ENCODE results near the gene COL4A5.

Gene COL4A5

GRCh38 chrX:108557580-108557979 lies 117.9 kb downstream of the COL4A5 start:
- Histone ChIP-seq H3K4me1 (ENCODE audit: control insufficient read depth, insufficient read depth, low read length) (no peaks in the 10 kb centered on the region), H3K9ac (ENCODE audit: low read length) (no peak overlapping the region), H3K27me3 (replicated peaks; ENCODE audit: control insufficient read depth, insufficient read depth, low read length) (peaks cover 14% of the 10 kb centered on the region), H3K9me3 (ENCODE audit: control insufficient read depth, low read length) (no peaks in the 10 kb centered on the region), H3K36me3 (ENCODE audit: control insufficient read depth, insufficient read depth, low read length, severe bottlenecking) (no peaks in the 10 kb centered on the region), H3K4me3 (ENCODE audit: low read length) (no peak overlapping the region)
- no peak for DNase-seq (ENCODE audit: low read depth)

GRCh38 chrX:108558217-108558616 lies 118.6 kb downstream of the COL4A5 start:
- Histone ChIP-seq H3K27me3 (replicated peaks; ENCODE audit: control insufficient read depth, insufficient read depth, low read length) (peaks cover 14% of the 10 kb centered on the region), H3K36me3 (ENCODE audit: control insufficient read depth, insufficient read depth, low read length, severe bottlenecking) (no peaks in the 10 kb centered on the region), H3K4me1 (ENCODE audit: control insufficient read depth, insufficient read depth, low read length) (no peaks in the 10 kb centered on the region), H3K9ac (ENCODE audit: low read length) (no peak overlapping the region), H3K9me3 (ENCODE audit: control insufficient read depth, low read length) (no peaks in the 10 kb centered on the region), H3K4me3 (ENCODE audit: low read length) (no peak overlapping the region)
- no peak for DNase-seq (ENCODE audit: low read depth)

DNA sequence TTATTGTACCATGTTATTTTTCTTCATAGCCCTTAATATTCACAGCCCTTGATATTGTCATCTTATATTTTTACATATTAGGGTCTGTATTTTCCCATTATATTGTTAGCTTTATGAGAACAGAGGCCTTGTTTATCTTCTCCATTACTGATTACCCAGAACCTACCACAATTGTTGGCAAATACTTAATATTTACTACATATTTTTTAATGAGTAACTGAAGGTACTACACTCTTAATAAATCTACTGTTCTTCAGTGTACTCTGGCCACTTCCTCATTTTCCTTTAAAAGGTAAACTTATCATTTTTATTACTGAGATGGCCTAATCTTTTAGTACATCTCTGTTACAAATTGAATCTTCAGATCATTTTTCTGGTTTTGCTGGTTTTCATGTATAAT lies 133.5 kb downstream of the COL4A5 start:
- H3K9ac ChIP-seq (ENCODE audit: low read length) = no peak overlapping the region
- H3K36me3 ChIP-seq (ENCODE audit: control insufficient read depth, insufficient read depth, low read length, severe bottlenecking) = no peaks in the 10 kb centered on the region
- no peak for DNase-seq (ENCODE audit: low read depth)
- no peaks in the 10 kb centered on the region for H3K4me1 ChIP-seq (ENCODE audit: control insufficient read depth, insufficient read depth, low read length)
- H3K27me3 ChIP-seq (replicated peaks; ENCODE audit: control insufficient read depth, insufficient read depth, low read length) = peaks cover 15% of the 10 kb centered on the region
- no peaks in the 10 kb centered on the region for H3K9me3 ChIP-seq (ENCODE audit: control insufficient read depth, low read length)
- no peak overlapping the region for H3K4me3 ChIP-seq (ENCODE audit: low read length)

- Histone ChIP-seq H3K27me3 (replicated peaks; ENCODE audit: control insufficient read depth, insufficient read depth, low read length) (peaks cover 3% of the 10 kb centered on the region), H3K36me3 (ENCODE audit: control insufficient read depth, insufficient read depth, low read length, severe bottlenecking) (no peaks in the 10 kb centered on the region), H3K4me3 (ENCODE audit: low read length) (no peak overlapping the region), H3K9ac (ENCODE audit: low read length) (no peak overlapping the region), H3K4me1 (ENCODE audit: control insufficient read depth, insufficient read depth, low read length) (no peaks in the 10 kb centered on the region), H3K9me3 (ENCODE audit: control insufficient read depth, low read length) (no peaks in the 10 kb centered on the region)
- DNase-seq (ENCODE audit: low read depth) = no peak
Observed at GRCh38 chrX:108582151-108582550, 142.5 kb downstream of the COL4A5 start.

- Histone ChIP-seq H3K4me1 (ENCODE audit: control insufficient read depth, insufficient read depth, low read length) (no peaks in the 10 kb centered on the region), H3K4me3 (ENCODE audit: low read length) (no peak overlapping the region), H3K9ac (ENCODE audit: low read length) (no peak overlapping the region), H3K9me3 (ENCODE audit: control insufficient read depth, low read length) (no peaks in the 10 kb centered on the region), H3K36me3 (ENCODE audit: control insufficient read depth, insufficient read depth, low read length, severe bottlenecking) (no peaks in the 10 kb centered on the region), H3K27me3 (replicated peaks; ENCODE audit: control insufficient read depth, insufficient read depth, low read length) (peaks cover 3% of the 10 kb centered on the region)
- DNase-seq (ENCODE audit: low read depth) = peak; percentile 13
Observed at GRCh38 chrX:108584617-108585211, 145.1 kb downstream of the COL4A5 start.

DNA sequence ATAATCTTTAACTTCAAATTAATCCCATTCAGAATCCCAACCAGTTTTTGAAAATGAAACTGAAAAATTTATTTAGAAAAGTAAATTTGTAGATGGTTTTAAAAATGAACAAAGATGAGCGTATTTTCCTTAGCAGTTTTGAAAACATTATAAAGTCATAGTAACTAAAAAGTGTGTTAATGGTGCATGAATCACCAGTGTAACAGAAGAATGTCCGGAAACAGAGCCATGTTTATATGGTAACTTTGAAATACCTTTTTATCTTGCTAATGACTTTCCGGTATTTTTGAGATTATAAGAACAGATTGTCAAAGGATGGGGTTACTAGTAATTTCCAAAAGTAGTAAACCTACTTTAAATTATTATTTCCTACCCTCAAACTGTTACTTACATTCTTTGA lies 150.9 kb downstream of the COL4A5 start:
- Histone ChIP-seq H3K4me1 (ENCODE audit: control insufficient read depth, insufficient read depth, low read length) (no peaks in the 10 kb centered on the region), H3K9ac (ENCODE audit: low read length) (no peak overlapping the region), H3K4me3 (ENCODE audit: low read length) (no peak overlapping the region), H3K9me3 (ENCODE audit: control insufficient read depth, low read length) (no peaks in the 10 kb centered on the region), H3K27me3 (replicated peaks; ENCODE audit: control insufficient read depth, insufficient read depth, low read length) (peaks cover 9% of the 10 kb centered on the region), H3K36me3 (ENCODE audit: control insufficient read depth, insufficient read depth, low read length, severe bottlenecking) (no peaks in the 10 kb centered on the region)
- no peak for DNase-seq (ENCODE audit: low read depth)

- Histone ChIP-seq H3K9ac (ENCODE audit: low read length) (no peak overlapping the region), H3K4me3 (ENCODE audit: low read length) (no peak overlapping the region), H3K9me3 (ENCODE audit: control insufficient read depth, low read length) (peaks cover 14% of the 10 kb centered on the region), H3K36me3 (ENCODE audit: control insufficient read depth, insufficient read depth, low read length, severe bottlenecking) (peaks cover 3% of the 10 kb centered on the region), H3K4me1 (ENCODE audit: control insufficient read depth, insufficient read depth, low read length) (no peaks in the 10 kb centered on the region), H3K27me3 (replicated peaks; ENCODE audit: control insufficient read depth, insufficient read depth, low read length) (peaks cover 11% of the 10 kb centered on the region)
- DNase-seq (ENCODE audit: low read depth) = no peak
Observed at GRCh38 chrX:108601276-108601675, 161.6 kb downstream of the COL4A5 start.

DNA sequence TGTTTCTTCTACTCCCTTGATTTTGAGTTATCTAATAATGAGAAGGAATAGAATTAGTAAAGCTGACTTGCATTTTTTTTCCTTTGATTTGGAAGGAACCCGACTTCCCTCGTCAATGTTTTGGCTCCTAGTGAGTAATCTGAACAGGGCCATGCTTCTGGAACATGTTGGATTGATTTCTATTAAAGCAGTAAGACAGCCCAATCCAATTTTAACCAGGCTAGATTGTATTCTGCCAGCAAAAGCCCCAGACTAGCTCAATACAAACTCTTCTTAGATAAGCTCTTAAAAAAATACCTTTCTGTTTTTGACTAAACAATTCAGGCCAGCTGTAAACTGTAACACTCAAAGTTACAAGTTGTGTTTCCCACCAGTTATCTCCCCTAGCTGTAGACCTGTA lies 170.5 kb downstream of the COL4A5 start:
- peaks cover 6% of the 10 kb centered on the region for H3K27me3 ChIP-seq (replicated peaks; ENCODE audit: control insufficient read depth, insufficient read depth, low read length)
- peak; percentile 3 for DNase-seq (ENCODE audit: low read depth)

DNA sequence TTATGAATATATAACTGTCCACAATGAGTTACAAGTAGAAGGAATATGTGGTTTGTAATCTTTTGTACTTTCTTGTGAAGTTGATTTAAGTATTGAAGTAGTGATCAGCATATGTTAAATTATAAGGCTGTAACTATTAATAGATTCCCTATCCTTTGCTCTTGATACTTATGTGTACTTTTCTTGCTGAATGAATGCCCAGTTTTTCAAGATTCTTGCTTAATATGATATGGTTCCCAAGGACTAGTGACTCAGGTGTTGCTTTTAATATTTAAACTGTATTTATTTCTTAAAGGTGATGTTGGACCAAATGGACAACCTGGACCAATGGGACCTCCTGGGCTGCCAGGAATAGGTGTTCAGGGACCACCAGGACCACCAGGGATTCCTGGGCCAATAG lies 175.0 kb downstream of the COL4A5 start:
- Histone ChIP-seq H3K9me3 (ENCODE audit: control insufficient read depth, low read length) (no peaks in the 10 kb centered on the region), H3K4me3 (ENCODE audit: low read length) (no peak overlapping the region), H3K36me3 (ENCODE audit: control insufficient read depth, insufficient read depth, low read length, severe bottlenecking) (no peaks in the 10 kb centered on the region), H3K27me3 (replicated peaks; ENCODE audit: control insufficient read depth, insufficient read depth, low read length) (peaks cover 8% of the 10 kb centered on the region), H3K4me1 (ENCODE audit: control insufficient read depth, insufficient read depth, low read length) (no peaks in the 10 kb centered on the region), H3K9ac (ENCODE audit: low read length) (no peak overlapping the region)
- no peak for DNase-seq (ENCODE audit: low read depth)

More for the DNA sequence above, 170.5 kb downstream of the COL4A5 start:
- H3K9ac ChIP-seq (ENCODE audit: low read length) = no peak overlapping the region
- H3K36me3 ChIP-seq (ENCODE audit: control insufficient read depth, insufficient read depth, low read length, severe bottlenecking) = no peaks in the 10 kb centered on the region
- no peaks in the 10 kb centered on the region for H3K4me1 ChIP-seq (ENCODE audit: control insufficient read depth, insufficient read depth, low read length)
- H3K4me3 ChIP-seq (ENCODE audit: low read length) = no peak overlapping the region
- H3K9me3 ChIP-seq (ENCODE audit: control insufficient read depth, low read length) = no peaks in the 10 kb centered on the region

GRCh38 chrX:108640817-108641216 lies 201.2 kb downstream of the COL4A5 start:
- H3K4me1 ChIP-seq (ENCODE audit: control insufficient read depth, insufficient read depth, low read length) = no peaks in the 10 kb centered on the region
- no peak overlapping the region for H3K4me3 ChIP-seq (ENCODE audit: low read length)
- H3K36me3 ChIP-seq (ENCODE audit: control insufficient read depth, insufficient read depth, low read length, severe bottlenecking) = no peaks in the 10 kb centered on the region
- no peak overlapping the region for H3K9ac ChIP-seq (ENCODE audit: low read length)
- no peak for DNase-seq (ENCODE audit: low read depth)
- no peaks in the 10 kb centered on the region for H3K27me3 ChIP-seq (replicated peaks; ENCODE audit: control insufficient read depth, insufficient read depth, low read length)
- peaks cover 49% of the 10 kb centered on the region for H3K9me3 ChIP-seq (ENCODE audit: control insufficient read depth, low read length)

DNA sequence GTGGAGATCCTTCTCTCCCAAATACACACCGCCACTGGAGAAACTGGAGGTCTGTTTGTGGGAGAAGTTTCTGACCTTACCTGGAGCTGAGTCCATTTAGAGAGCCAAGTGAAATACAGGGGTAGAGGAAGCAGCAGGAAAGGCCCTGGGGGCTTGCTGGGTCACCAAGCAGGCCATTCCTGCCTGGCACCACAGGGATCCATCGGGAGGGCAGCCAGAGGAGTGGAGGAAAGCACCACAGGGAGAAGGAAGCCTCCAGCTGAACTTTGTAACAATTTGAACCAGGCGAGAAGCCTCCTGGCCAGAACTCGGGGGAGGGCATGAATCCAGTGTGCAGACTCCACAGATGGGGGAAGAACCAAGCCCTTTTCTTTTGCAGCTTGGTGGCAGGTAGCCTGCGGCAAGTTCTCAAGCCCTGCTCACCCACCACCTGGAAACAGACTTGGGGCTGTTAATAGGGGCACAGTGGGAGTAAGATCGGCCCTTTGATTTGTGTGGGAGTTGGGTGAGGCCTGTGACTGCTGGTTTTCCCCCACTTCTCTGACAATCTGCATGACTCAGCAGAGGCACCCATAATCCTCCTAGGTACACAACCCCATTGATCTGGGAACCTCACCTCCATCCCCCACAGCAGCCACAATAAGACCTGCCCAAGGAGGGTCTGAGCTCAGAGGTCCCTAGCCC lies 202.1 kb downstream of the COL4A5 start:
- no peaks in the 10 kb centered on the region for H3K36me3 ChIP-seq (ENCODE audit: control insufficient read depth, insufficient read depth, low read length, severe bottlenecking)
- no peak overlapping the region for H3K4me3 ChIP-seq (ENCODE audit: low read length)
- H3K9ac ChIP-seq (ENCODE audit: low read length) = no peak overlapping the region
- no peak for DNase-seq (ENCODE audit: low read depth)
- H3K4me1 ChIP-seq (ENCODE audit: control insufficient read depth, insufficient read depth, low read length) = no peaks in the 10 kb centered on the region
- peaks cover 49% of the 10 kb centered on the region for H3K9me3 ChIP-seq (ENCODE audit: control insufficient read depth, low read length)
- H3K27me3 ChIP-seq (replicated peaks; ENCODE audit: control insufficient read depth, insufficient read depth, low read length) = no peaks in the 10 kb centered on the region

- Histone ChIP-seq H3K27me3 (replicated peaks; ENCODE audit: control insufficient read depth, insufficient read depth, low read length) (no peaks in the 10 kb centered on the region), H3K4me3 (ENCODE audit: low read length) (no peak overlapping the region)
- DNase-seq (ENCODE audit: low read depth) = no peak
Observed at GRCh38 chrX:108642273-108642628, 202.6 kb downstream of the COL4A5 start.

More at GRCh38 chrX:108642273-108642628, 202.6 kb downstream of the COL4A5 start:
- Histone ChIP-seq H3K4me1 (ENCODE audit: control insufficient read depth, insufficient read depth, low read length) (no peaks in the 10 kb centered on the region), H3K36me3 (ENCODE audit: control insufficient read depth, insufficient read depth, low read length, severe bottlenecking) (no peaks in the 10 kb centered on the region), H3K9ac (ENCODE audit: low read length) (no peak overlapping the region), H3K9me3 (ENCODE audit: control insufficient read depth, low read length) (peaks cover 47% of the 10 kb centered on the region)
